DMS 273 (cell line): ENCODE data around the gene MCF2L.
"Not testable (repeated sequence)": the region's sequence is repeated elsewhere in the genome, so short reads cannot be mapped to it uniquely, and the experiment has no call there.

Experiments
- DNase-seq: peaks from one replicate; lab custom pipeline; 2025; ENCODE audit not compliant: unreplicated experiment; lab: John Stamatoyannopoulos, UW

MCF2L gene

GRCh38 chr13:113028336-113029060 is 59.5 kb downstream of the MCF2L start:
- DNase-seq, result no peak

DNA sequence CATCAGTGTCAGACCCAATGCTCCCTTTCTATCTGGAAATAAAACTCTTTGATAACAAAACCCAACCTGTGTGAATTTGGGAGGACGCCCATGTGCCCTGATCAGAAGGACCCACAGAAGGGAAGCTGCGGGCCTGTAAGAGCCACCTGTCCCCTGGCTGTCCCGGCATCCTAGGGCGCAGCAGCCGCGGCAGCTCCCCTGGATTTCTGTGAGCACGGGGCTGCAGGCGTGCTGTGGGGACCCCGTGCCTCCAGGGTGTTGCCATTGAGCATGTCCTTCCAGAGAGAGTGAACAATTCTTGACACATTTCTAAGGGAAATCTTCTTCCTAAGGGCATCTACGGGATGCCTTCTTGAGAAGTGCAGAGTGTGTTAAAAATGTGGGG is 60.0 kb downstream of the MCF2L start:
- no peak for DNase-seq

- peak; percentile 60 for DNase-seq
Observed at GRCh38 chr13:113029487-113030258, 60.7 kb downstream of the MCF2L start.

DNA sequence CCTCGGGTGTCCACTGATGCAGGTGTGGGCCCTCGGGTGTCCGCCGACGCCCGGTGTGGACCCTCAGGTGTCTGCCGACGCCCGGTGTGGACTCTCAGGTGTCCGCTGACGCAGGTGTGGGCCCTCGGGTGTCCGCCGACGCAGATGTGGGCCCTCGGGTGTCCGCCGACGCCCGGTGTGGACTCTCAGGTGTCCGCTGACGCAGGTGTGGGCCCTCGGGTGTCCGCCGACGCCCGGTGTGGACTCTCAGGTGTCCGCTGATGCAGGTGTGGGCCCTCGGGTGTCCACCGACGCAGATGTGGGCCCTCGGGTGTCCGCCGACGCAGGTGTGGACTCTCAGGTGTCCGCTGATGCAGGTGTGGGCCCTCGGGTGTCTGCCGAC is 61.2 kb downstream of the MCF2L start:
- not testable (repeated sequence) for DNase-seq

GRCh38 chr13:113031465-113031864 is 62.5 kb downstream of the MCF2L start:
- no peak for DNase-seq

GRCh38 chr13:113032291-113032690 is 63.3 kb downstream of the MCF2L start:
- DNase-seq, result no peak

GRCh38 chr13:113033054-113033850 is 64.2 kb downstream of the MCF2L start:
- DNase-seq, result no peak

DNA sequence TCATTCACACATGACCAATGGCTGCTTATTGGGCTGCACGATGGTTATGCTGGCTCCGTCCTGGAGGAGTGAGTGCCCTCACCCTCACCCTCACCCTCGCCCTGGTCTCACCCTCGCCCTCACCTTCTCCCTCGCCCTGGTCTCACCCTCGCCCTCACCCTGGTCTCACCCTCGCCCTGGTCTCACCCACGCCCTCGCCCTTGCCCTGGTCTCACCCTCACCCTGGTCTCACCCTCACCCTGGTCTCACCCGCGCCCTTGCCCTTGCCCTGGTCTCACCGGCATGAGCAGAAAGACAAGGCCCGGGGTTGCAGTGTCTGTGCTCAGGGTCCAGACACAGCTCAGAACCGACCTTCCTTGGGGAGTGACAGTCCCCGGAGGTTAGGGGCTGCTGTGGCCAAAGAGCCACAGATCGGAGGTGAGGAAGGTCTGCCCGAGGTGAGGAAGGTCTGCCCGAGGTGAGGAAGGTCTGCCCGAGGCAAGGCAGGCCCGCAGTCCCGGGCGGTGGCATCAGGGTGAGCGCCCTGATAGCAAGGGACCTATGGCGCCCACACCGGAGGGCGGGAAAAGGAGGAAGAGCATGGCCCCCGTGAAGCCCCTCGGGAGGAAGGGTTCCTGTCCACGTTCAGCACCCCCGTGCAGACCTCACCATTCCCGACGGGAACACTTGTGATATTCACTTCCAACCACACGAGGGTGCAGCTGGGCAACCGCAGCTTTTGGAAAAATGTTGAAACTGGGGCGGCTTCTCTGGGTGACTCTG is 65.6 kb downstream of the MCF2L start:
- DNase-seq, result peak; percentile 71

GRCh38 chr13:113035213-113035800 is 66.3 kb downstream of the MCF2L start:
- no peak for DNase-seq

GRCh38 chr13:113036401-113036800 is 67.4 kb downstream of the MCF2L start:
- DNase-seq, result no peak

DNA sequence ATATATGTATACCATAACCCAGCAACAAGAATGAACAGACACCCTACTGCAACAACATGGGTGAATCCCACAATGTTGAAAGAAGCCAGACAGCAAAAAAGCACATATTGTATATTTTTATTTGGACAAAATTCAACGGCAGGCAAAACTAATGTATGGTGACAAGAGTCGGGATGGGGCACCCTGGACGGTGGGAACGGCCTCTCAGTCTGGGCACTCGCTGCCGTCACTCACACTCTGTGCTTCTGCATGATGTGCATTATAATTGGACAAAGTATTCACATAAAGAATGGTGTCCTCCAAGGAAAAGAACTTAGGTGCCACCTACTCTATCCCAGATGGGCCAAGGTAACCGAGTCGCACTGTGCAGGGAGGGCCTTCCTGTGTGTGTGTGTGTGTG is 71.0 kb downstream of the MCF2L start:
- no peak for DNase-seq

DNA sequence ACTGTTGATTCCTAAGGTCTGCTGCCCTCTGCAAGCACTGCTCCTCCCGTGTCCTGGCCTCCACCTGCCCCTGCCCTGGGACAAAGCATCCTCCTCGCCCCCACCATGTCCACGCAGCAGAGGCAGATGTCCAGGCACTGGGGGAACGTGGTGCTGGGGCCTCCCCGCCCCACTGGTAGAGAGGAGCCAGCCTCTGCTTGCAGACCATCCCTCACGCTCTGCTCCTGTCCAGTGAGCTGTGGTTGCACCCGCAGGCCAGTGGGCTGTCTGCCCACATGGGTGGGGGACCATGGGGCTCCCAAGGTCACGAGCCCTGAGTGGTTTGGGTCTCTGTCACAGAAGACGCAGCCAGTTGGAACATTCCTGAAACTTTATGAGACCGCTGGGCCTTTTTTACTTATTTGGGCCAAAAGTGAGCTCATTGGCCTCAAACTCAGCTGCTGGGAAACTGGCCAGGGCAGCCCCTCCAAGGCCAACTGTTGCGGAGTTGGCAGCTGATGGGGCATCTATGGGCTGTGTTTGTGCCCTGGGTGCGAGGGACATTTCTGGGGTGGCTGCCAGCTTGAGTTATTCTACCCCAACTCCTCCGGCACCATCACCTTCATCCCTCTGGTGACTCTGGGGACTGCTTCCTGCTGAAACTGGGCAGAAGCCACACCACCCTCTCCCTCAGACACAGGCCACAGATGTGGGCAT is 71.7 kb downstream of the MCF2L start:
- no peak for DNase-seq

DNA sequence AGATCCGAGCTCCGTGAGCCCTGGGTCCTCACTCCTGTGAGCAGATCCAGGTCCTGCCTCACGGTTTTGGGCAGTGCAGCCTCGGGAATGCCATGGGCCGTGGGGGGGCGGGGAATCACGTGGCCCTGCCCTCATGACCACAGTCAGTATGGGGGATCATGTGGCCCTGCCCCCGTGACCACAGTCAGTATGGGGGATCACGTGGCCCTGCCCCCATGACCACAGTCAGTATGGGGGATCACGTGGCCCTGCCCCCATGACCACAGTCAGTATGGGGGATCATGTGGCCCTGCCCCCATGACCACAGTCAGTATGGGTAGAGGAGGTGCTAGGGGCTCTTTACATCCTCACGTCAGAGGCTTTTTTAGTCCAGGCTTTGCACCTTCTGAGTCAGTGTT is 72.3 kb downstream of the MCF2L start:
- no peak for DNase-seq

DNA sequence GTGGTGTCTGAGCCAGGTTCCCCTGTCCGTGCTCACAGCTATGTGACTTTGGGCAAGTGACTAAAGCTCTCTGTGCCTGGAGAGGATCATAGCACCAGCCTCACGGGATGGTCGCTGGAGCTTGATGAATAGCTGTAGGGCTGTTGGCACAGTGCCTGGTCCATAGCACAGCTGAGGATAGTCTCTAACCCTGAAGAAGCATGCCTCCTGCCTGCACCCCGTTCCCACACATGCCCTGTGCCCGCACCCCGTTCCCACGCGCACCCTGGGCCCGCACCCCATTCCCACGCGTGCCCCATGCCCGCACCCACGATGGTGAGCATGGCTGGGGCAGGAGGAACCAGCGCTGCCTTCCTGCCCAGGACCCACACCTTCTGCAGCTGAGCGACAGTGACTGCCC is 72.9 kb downstream of the MCF2L start:
- DNase-seq, result no peak

DNA sequence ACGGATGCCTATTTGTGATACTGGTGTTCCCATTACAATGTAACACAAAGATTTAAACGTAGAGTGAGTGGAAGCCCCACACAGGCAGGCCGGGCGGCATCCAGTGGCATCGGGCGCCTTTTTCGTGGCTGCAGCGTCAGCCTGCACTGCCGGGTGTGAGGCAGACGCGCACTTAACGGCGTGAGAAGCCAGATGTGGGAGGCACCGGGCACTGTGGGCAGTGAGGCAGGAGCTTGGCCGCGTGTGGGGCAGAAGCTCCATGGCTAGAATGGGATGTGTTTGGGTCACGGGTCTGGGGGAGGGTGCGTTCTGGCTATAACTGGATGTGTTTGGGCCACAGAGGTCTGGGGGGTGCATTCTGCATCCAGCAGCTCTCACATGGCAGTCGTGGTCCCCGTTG is 73.4 kb downstream of the MCF2L start:
- no peak for DNase-seq

DNA sequence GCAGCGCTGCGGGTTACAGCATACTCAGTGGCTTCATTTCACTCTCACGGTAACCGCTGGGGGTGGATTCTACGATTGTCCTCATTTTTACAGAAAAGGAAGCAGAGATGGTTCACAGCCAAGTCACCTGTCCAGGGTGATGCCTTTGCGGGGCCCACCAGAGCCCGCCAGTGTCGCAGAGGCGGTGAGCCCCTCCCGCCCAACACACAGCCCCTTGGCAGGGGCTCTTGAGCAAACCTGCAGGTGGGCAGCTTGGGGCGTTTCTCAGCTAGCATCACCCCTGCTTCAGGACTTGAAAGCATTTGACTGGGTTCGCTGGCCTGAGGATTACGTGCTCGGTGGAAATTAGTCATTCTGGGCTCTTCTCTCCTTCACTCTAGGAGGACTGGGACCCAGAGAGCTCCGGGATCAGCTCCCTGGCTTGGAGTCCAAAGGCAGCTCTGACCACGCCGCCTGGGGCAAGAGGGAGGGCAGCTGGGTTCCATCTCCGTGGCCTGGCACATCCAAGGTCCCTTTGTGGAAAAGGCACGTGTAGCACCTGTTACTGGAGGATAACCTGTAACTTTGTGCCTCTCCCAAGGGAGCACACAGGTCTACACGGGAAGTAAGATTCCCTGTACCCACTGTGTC is 74.1 kb downstream of the MCF2L start:
- DNase-seq, result no peak

DNA sequence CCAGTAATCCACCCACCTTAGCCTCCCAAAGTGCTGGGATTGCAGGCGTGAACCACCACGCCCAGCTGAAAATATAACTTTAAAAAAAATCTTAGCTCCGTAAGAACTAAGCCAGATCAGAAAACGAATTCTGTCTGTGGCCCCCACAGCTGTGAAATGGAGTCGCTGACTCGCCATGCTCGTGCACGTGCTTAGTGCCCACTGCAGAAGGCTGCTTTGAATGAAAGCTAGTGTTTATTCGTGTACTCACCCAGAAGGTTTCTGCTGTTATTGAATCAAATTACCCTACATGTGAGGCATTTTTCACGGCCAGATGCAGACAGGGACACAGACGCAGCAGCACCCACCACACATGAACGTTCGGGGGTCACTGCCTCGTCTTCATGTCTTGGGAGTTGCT is 74.9 kb downstream of the MCF2L start:
- DNase-seq, result no peak

DNA sequence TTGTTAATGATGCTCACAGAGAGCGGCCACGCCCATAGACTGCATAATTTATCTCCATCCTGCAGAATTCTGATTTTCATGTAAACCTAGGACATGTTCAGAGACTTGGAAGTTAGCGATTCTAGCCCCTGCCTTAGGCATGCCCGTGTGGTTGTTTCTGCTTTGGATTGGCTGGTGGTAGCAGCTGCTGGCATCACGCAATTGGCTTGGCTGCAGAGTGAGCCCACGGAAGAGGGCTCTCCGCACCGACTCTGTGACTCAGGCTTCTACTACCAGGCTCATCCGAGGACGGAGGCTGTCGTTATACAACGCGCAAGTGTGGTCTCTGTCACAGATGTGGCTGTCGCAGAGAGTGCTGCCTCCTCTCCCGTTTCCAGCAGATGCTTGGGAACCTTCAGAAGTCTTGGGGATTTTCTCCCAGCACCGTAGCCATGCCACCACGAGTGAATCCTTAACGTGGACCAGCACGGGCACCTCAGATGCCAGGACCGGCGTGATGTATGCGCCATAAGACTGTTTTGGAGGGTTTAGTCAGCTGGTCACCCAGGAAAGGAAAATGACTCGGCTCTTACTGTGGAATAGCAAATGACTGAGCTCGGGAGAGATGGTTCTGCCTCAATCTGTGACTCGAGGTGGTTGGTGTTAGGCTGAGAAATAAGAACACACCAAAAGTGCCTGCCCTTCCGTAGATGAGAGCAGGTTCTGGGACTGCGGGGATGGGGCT is 75.5 kb downstream of the MCF2L start:
- no peak for DNase-seq
